ENCODE data around the gene UBN1.

GRCh38 chr16:4874666-4875065 is 27.4 kb downstream of the UBN1 start:
- TF ChIP-seq EZH2 (IDR thresholded peaks at IDR 0.05; ENCODE audit: borderline replicate concordance, low read depth, low read length, poor library complexity, severe bottlenecking) (no peak), CTCF (conservative IDR thresholded peaks at IDR 0.05; ENCODE audit: low read depth, low read length) (no peak)

Data from A673 (cell line).